WTC11 (cell line): ENCODE data around the gene PDZRN3. TPM values are rescaled to one million over a fixed set of nuclear protein-coding genes. Genes with fewer than 3 reads are reported as not detected.

Experiments used
- ATAC-seq: fragments of 200-7000 bp; cut with Tn5 transposase; 2 replicates; pipeline ENCODE4 v1.10.0; 2021; ENCODE audit warnings: mild to moderate bottlenecking, moderate library complexity
- CTCF ChIA-PET: fragments of 300-600 bp; sonication (Branson Sonifier 250); formaldehyde crosslinking; loops from one replicate; lab custom pipeline; 2021; ENCODE audit warnings: antibody characterized with exemption; lab: Charles Lee
- POLR2A ChIA-PET: fragments of 350-600 bp; sonication (Branson Sonifier 250); formaldehyde crosslinking; loops from one replicate; lab custom pipeline; 2021; ENCODE audit warnings: antibody characterized with exemption; lab: Charles Lee
- DNase-seq: peaks from one replicate; pipeline ENCODE4 v3.0.0; 2021; ENCODE audit warnings: low spot score
- H3K27ac Mint-ChIP-seq: 2 replicates; pipeline ENCODE4 v1.8.0; 2021; ENCODE audit warnings: mixed read lengths
- H3K27me3 Mint-ChIP-seq: 2 replicates; pipeline ENCODE4 v1.8.0; 2021; ENCODE audit warnings: low read depth, mild to moderate bottlenecking, moderate library complexity, mixed read lengths
- H3K36me3 Mint-ChIP-seq: 2 replicates; pipeline ENCODE4 v1.8.0; 2021; ENCODE audit warnings: mixed read lengths
- H3K4me1 Mint-ChIP-seq: 2 replicates; pipeline ENCODE4 v1.8.0; 2022; ENCODE audit warnings: mixed read lengths
- H3K4me3 Mint-ChIP-seq: 2 replicates; pipeline ENCODE4 v1.8.0; 2021; ENCODE audit warnings: mild to moderate bottlenecking, moderate library complexity, mixed read lengths
- H3K9me3 Mint-ChIP-seq: 2 replicates; pipeline ENCODE4 v1.8.0; 2021; ENCODE audit warnings: mixed read lengths
- ESRRA ChIP-seq: sonication (generic); formaldehyde crosslinking; IDR thresholded peaks from 2 replicates; pipeline ENCODE4 v1.8.1; 2022; ENCODE audit warnings: mild to moderate bottlenecking, missing genetic modification reagents, borderline replicate concordance
- FOXJ3 ChIP-seq: sonication (generic); formaldehyde crosslinking; IDR thresholded peaks from 2 replicates; pipeline ENCODE4 v1.9.0; 2021; ENCODE audit warnings: missing genetic modification reagents, mild to moderate bottlenecking, borderline replicate concordance
- GABPB1 ChIP-seq: sonication (generic); formaldehyde crosslinking; IDR thresholded peaks from 2 replicates; pipeline ENCODE4 v1.8.1; 2023; ENCODE audit warnings: mild to moderate bottlenecking, missing genetic modification reagents
- GTF2I ChIP-seq: fragments of 250-450 bp; sonication (Bioruptor Pico); conservative IDR thresholded peaks from 2 replicates; pipeline ENCODE4 v1.4.0; 2021; ENCODE audit warnings: mild to moderate bottlenecking
- NFE2L1 ChIP-seq: sonication (generic); formaldehyde crosslinking; IDR thresholded peaks from 2 replicates; pipeline ENCODE4 v1.8.1; 2023; ENCODE audit warnings: missing genetic modification reagents
- NR1H2 ChIP-seq: sonication (generic); formaldehyde crosslinking; IDR thresholded peaks from 2 replicates; pipeline ENCODE4 v1.9.0; 2021; ENCODE audit warnings: mild to moderate bottlenecking, moderate library complexity, missing genetic modification reagents
- ZNF219 ChIP-seq: sonication (generic); formaldehyde crosslinking; IDR thresholded peaks from 2 replicates; pipeline ENCODE4 v1.8.0; 2023; ENCODE audit warnings: missing genetic modification reagents, mild to moderate bottlenecking, borderline replicate concordance
- ZNF396 ChIP-seq: fragments of 250-450 bp; sonication (Bioruptor Pico); IDR thresholded peaks from 2 replicates; pipeline ENCODE4 v1.8.0; 2021; ENCODE audit warnings: mild to moderate bottlenecking, moderate library complexity, borderline replicate concordance
- total RNA-seq: library from RNA; stranded (reverse); gene quantifications from 3 replicates; pipeline ENCODE4 v1.2.3, GENCODE V29; 2021
- TF ChIP-seq, protein P1 (sequence below): sonication (generic); formaldehyde crosslinking; IDR thresholded peaks from 2 replicates; pipeline ENCODE4 v1.8.0; 2022; ENCODE audit warnings: mild to moderate bottlenecking, missing genetic modification reagents
- TF ChIP-seq, protein P2 (sequence below): sonication (generic); formaldehyde crosslinking; IDR thresholded peaks from 2 replicates; pipeline ENCODE4 v1.8.1; 2023; ENCODE audit warnings: mild to moderate bottlenecking, missing genetic modification reagents
- TF ChIP-seq, protein P3 (sequence below): sonication (generic); formaldehyde crosslinking; IDR thresholded peaks from 2 replicates; pipeline ENCODE4 v1.8.0; 2022; ENCODE audit warnings: mild to moderate bottlenecking, missing genetic modification reagents
- TF ChIP-seq, protein P4 (sequence below): sonication (generic); formaldehyde crosslinking; IDR thresholded peaks from 2 replicates; pipeline ENCODE4 v1.8.0; 2022; ENCODE audit warnings: mild to moderate bottlenecking, missing genetic modification reagents
- TF ChIP-seq, protein P5 (sequence below): sonication (generic); formaldehyde crosslinking; IDR thresholded peaks from 2 replicates; pipeline ENCODE4 v1.8.0; 2022; ENCODE audit warnings: mild to moderate bottlenecking, missing genetic modification reagents
- TF ChIP-seq, protein P6 (sequence below): sonication (generic); formaldehyde crosslinking; IDR thresholded peaks from 2 replicates; pipeline ENCODE4 v1.8.1; 2022; ENCODE audit warnings: mild to moderate bottlenecking, moderate library complexity, missing genetic modification reagents
- TF ChIP-seq, protein P7 (sequence below): sonication (generic); formaldehyde crosslinking; IDR thresholded peaks from 2 replicates; pipeline ENCODE4 v1.8.0; 2023; ENCODE audit warnings: mild to moderate bottlenecking, missing genetic modification reagents

PDZRN3 gene
- total RNA-seq, 1 experiment from 2014 or later, result 9.5 TPM

DNA sequence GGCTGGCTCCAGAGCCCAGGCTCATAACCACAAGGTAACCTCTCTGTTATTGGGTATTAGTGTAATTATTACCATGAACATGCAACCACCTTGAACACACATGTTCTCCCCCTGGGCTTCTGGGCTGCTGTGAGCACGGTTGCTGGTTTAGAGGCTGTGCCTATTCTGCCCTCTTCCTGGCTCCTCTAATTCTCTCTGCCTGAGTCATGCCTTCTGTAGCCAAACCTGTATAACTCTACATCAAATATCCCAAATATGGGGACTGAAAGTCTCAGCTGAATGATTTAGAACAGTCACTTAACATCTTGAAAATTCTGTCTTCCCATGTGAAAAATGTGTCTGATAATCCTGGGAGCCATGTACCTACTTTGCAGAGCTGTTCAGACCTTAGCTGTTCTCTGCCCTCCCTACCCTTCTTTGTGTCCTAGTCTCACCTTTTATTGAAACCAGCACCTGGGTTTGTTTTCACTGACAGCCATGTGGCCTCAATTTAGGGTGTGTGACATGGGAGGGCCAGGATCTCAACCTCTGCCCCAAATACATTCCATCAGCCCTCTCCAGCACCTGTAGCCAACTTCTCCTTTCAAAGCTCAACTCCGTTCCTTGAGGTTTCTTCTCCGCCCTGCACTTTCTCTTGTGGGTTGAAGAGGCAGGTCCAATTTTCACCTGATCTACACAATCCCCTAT lies 60.7 kb downstream of the PDZRN3 start (continued):
- TF ChIP-seq, protein P1, sequence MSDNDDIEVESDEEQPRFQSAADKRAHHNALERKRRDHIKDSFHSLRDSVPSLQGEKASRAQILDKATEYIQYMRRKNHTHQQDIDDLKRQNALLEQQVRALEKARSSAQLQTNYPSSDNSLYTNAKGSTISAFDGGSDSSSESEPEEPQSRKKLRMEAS, result no peak
- TF ChIP-seq ESRRA (no peak), GABPB1 (CRISPR knock-in tag) (no peak), ZNF219 (CRISPR knock-in tag) (no peak), GTF2I (CRISPR knock-in tag) (no peak), NR1H2 (CRISPR knock-in tag) (no peak), FOXJ3 (no peak), NFE2L1 (CRISPR knock-in tag) (no peak)
- TF ChIP-seq, protein P2, sequence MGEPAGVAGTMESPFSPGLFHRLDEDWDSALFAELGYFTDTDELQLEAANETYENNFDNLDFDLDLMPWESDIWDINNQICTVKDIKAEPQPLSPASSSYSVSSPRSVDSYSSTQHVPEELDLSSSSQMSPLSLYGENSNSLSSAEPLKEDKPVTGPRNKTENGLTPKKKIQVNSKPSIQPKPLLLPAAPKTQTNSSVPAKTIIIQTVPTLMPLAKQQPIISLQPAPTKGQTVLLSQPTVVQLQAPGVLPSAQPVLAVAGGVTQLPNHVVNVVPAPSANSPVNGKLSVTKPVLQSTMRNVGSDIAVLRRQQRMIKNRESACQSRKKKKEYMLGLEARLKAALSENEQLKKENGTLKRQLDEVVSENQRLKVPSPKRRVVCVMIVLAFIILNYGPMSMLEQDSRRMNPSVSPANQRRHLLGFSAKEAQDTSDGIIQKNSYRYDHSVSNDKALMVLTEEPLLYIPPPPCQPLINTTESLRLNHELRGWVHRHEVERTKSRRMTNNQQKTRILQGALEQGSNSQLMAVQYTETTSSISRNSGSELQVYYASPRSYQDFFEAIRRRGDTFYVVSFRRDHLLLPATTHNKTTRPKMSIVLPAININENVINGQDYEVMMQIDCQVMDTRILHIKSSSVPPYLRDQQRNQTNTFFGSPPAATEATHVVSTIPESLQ (CRISPR knock-in tag), result no peak
- TF ChIP-seq, protein P3, sequence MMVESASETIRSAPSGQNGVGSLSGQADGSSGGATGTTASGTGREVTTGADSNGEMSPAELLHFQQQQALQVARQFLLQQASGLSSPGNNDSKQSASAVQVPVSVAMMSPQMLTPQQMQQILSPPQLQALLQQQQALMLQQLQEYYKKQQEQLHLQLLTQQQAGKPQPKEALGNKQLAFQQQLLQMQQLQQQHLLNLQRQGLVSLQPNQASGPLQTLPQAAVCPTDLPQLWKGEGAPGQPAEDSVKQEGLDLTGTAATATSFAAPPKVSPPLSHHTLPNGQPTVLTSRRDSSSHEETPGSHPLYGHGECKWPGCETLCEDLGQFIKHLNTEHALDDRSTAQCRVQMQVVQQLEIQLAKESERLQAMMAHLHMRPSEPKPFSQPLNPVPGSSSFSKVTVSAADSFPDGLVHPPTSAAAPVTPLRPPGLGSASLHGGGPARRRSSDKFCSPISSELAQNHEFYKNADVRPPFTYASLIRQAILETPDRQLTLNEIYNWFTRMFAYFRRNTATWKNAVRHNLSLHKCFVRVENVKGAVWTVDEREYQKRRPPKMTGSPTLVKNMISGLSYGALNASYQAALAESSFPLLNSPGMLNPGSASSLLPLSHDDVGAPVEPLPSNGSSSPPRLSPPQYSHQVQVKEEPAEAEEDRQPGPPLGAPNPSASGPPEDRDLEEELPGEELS (CRISPR knock-in tag), result no peak
- TF ChIP-seq, protein P4, sequence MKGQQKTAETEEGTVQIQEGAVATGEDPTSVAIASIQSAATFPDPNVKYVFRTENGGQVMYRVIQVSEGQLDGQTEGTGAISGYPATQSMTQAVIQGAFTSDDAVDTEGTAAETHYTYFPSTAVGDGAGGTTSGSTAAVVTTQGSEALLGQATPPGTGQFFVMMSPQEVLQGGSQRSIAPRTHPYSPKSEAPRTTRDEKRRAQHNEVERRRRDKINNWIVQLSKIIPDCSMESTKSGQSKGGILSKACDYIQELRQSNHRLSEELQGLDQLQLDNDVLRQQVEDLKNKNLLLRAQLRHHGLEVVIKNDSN, result no peak
- TF ChIP-seq, protein P5, sequence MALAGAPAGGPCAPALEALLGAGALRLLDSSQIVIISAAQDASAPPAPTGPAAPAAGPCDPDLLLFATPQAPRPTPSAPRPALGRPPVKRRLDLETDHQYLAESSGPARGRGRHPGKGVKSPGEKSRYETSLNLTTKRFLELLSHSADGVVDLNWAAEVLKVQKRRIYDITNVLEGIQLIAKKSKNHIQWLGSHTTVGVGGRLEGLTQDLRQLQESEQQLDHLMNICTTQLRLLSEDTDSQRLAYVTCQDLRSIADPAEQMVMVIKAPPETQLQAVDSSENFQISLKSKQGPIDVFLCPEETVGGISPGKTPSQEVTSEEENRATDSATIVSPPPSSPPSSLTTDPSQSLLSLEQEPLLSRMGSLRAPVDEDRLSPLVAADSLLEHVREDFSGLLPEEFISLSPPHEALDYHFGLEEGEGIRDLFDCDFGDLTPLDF (CRISPR knock-in tag), result no peak

DNA sequence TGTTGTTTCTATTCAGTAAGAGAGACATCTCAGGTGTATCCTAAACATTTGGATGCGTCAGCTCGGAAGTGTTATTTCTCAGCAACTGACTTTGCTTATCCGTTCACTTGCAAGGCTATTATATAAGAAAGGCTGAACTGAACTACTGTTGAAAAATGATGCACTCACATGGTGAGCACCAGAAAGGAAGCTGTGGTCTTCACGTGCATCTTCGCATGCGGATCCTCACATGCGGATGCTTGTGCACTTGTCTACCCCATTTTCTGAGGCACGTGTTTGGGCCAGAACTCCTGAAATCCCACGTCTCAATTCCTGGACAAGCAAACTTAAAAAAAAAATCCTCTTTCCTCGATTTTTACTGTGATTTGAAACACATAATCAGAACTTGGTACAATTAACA lies 63.2 kb downstream of the PDZRN3 start:
- H3K9me3 Mint-ChIP-seq, result no peaks in the 10 kb centered on the region
- no peak overlapping the region for H3K27ac Mint-ChIP-seq
- CTCF ChIA-PET, result no interaction called here
- ATAC-seq, result no peak
- no peak overlapping the region for H3K4me3 Mint-ChIP-seq
- DNase-seq, result no peak
- H3K4me1 Mint-ChIP-seq, result peaks cover 30% of the 10 kb centered on the region
- TF ChIP-seq ZNF396 (CRISPR knock-in tag), result no peak
- TF ChIP-seq, protein P6, sequence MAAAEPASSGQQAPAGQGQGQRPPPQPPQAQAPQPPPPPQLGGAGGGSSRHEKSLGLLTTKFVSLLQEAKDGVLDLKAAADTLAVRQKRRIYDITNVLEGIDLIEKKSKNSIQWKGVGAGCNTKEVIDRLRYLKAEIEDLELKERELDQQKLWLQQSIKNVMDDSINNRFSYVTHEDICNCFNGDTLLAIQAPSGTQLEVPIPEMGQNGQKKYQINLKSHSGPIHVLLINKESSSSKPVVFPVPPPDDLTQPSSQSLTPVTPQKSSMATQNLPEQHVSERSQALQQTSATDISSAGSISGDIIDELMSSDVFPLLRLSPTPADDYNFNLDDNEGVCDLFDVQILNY, result no peak
- TF ChIP-seq, protein P4, result no peak
- TF ChIP-seq, protein P7, sequence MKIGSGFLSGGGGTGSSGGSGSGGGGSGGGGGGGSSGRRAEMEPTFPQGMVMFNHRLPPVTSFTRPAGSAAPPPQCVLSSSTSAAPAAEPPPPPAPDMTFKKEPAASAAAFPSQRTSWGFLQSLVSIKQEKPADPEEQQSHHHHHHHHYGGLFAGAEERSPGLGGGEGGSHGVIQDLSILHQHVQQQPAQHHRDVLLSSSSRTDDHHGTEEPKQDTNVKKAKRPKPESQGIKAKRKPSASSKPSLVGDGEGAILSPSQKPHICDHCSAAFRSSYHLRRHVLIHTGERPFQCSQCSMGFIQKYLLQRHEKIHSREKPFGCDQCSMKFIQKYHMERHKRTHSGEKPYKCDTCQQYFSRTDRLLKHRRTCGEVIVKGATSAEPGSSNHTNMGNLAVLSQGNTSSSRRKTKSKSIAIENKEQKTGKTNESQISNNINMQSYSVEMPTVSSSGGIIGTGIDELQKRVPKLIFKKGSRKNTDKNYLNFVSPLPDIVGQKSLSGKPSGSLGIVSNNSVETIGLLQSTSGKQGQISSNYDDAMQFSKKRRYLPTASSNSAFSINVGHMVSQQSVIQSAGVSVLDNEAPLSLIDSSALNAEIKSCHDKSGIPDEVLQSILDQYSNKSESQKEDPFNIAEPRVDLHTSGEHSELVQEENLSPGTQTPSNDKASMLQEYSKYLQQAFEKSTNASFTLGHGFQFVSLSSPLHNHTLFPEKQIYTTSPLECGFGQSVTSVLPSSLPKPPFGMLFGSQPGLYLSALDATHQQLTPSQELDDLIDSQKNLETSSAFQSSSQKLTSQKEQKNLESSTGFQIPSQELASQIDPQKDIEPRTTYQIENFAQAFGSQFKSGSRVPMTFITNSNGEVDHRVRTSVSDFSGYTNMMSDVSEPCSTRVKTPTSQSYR (CRISPR knock-in tag), result no peak
- POLR2A ChIA-PET, result no interaction called here
- peaks cover 58% of the 10 kb centered on the region for H3K27me3 Mint-ChIP-seq
- no peaks in the 10 kb centered on the region for H3K36me3 Mint-ChIP-seq
